Adipocyte (in vitro differentiated cells): ENCODE data around the gene MLEC.
"Not testable (repeated sequence)": the region's sequence is repeated elsewhere in the genome, so short reads cannot be mapped to it uniquely, and the experiment has no call there.

ENCODE experiments used
- DNase-seq: peaks from one replicate; pipeline ENCODE4 v3.0.0-alpha.2; 2015; ENCODE audit warnings: low read depth
- H3K27me3 ChIP-seq: replicated peaks from 2 replicates; pipeline ENCODE4 v1.7.0; 2013; ENCODE audit warnings: mild to moderate bottlenecking, low read length, moderate library complexity; ENCODE audit not compliant: control insufficient read depth, insufficient read depth
- H3K36me3 ChIP-seq: 2 replicates; pipeline ENCODE4 v1.7.0; 2013; ENCODE audit warnings: low read length, mild to moderate bottlenecking, moderate library complexity; ENCODE audit not compliant: control insufficient read depth, insufficient read depth, severe bottlenecking
- H3K4me1 ChIP-seq: 2 replicates; pipeline ENCODE4 v1.7.0; 2013; ENCODE audit warnings: mild to moderate bottlenecking, low read length, moderate library complexity; ENCODE audit not compliant: control insufficient read depth, insufficient read depth
- H3K4me3 ChIP-seq: 2 replicates; pipeline ENCODE4 v1.7.0; 2013; ENCODE audit warnings: mild to moderate bottlenecking, low read length, moderate library complexity
- H3K9ac ChIP-seq: 2 replicates; pipeline ENCODE4 v1.7.0; 2013; ENCODE audit warnings: mild to moderate bottlenecking, low read length, moderate library complexity
- H3K9me3 ChIP-seq: 2 replicates; pipeline ENCODE4 v1.7.0; 2013; ENCODE audit warnings: mild to moderate bottlenecking, low read length, moderate library complexity; ENCODE audit not compliant: control insufficient read depth

Gene MLEC

GRCh38 chr12:120725151-120725658 lies 38.3 kb downstream of the MLEC start:
- no peak for DNase-seq
- H3K36me3 ChIP-seq, result peaks cover 36% of the 10 kb centered on the region
- H3K4me1 ChIP-seq, result peaks cover 48% of the 10 kb centered on the region
- H3K9ac ChIP-seq, result peak overlapping the region; percentile 91
- no peaks in the 10 kb centered on the region for H3K9me3 ChIP-seq
- H3K4me3 ChIP-seq, result peak overlapping the region; percentile 89
- no peaks in the 10 kb centered on the region for H3K27me3 ChIP-seq

- peaks cover 41% of the 10 kb centered on the region for H3K36me3 ChIP-seq
- H3K9me3 ChIP-seq, result no peaks in the 10 kb centered on the region
- H3K4me1 ChIP-seq, result peaks cover 41% of the 10 kb centered on the region
- H3K4me3 ChIP-seq, result peak within 1 kb of the TSS; percentile 89
- peak; percentile 91 for DNase-seq
- peak within 1 kb of the TSS; percentile 91 for H3K9ac ChIP-seq
- no peaks in the 10 kb centered on the region for H3K27me3 ChIP-seq
Observed at GRCh38 chr12:120725659-120726509, 38.9 kb downstream of the MLEC start, which contains the start of gene ACADS. TSS of gene ACADS (plus strand) at chr12:120725826. CDS start at chr12:120725886, 60 bp downstream.

- Histone ChIP-seq H3K9me3 (no peaks in the 10 kb centered on the region), H3K9ac (peak overlapping the region; percentile 91), H3K36me3 (peaks cover 41% of the 10 kb centered on the region), H3K27me3 (no peaks in the 10 kb centered on the region), H3K4me3 (peak overlapping the region; percentile 89), H3K4me1 (peaks cover 35% of the 10 kb centered on the region)
- no peak for DNase-seq
Observed at GRCh38 chr12:120726510-120726793, 39.5 kb downstream of the MLEC start.

GRCh38 chr12:120726961-120727360 lies 40.0 kb downstream of the MLEC start:
- Histone ChIP-seq H3K9me3 (no peaks in the 10 kb centered on the region), H3K27me3 (no peaks in the 10 kb centered on the region), H3K4me3 (peak overlapping the region; percentile 89), H3K4me1 (peaks cover 30% of the 10 kb centered on the region), H3K9ac (no peak overlapping the region), H3K36me3 (peaks cover 37% of the 10 kb centered on the region)
- no peak for DNase-seq

- H3K9me3 ChIP-seq, DNase-seq, H3K4me1 ChIP-seq, H3K4me3 ChIP-seq, H3K9ac ChIP-seq, H3K27me3 ChIP-seq: not testable (repeated sequence)
- H3K36me3 ChIP-seq, result peaks cover 32% of the 10 kb centered on the region
Observed at GRCh38 chr12:120732198-120732597, 45.2 kb downstream of the MLEC start.

GRCh38 chr12:120733574-120733973 lies 46.6 kb downstream of the MLEC start:
- H3K4me1 ChIP-seq, result no peaks in the 10 kb centered on the region
- no peak overlapping the region for H3K4me3 ChIP-seq
- H3K9ac ChIP-seq, result no peak overlapping the region
- no peaks in the 10 kb centered on the region for H3K27me3 ChIP-seq
- H3K36me3 ChIP-seq, result peaks cover 26% of the 10 kb centered on the region
- no peaks in the 10 kb centered on the region for H3K9me3 ChIP-seq
- no peak for DNase-seq

GRCh38 chr12:120734210-120734609 lies 47.3 kb downstream of the MLEC start:
- H3K9me3 ChIP-seq, result no peaks in the 10 kb centered on the region
- no peaks in the 10 kb centered on the region for H3K4me1 ChIP-seq
- no peak overlapping the region for H3K9ac ChIP-seq
- peaks cover 26% of the 10 kb centered on the region for H3K36me3 ChIP-seq
- H3K4me3 ChIP-seq, result no peak overlapping the region
- DNase-seq, result no peak
- H3K27me3 ChIP-seq, result no peaks in the 10 kb centered on the region

GRCh38 chr12:120735181-120735580 lies 48.2 kb downstream of the MLEC start:
- no peaks in the 10 kb centered on the region for H3K27me3 ChIP-seq
- H3K36me3 ChIP-seq, result peaks cover 23% of the 10 kb centered on the region
- H3K4me1 ChIP-seq, result no peaks in the 10 kb centered on the region
- DNase-seq, result no peak
- H3K9ac ChIP-seq, result no peak overlapping the region
- H3K9me3 ChIP-seq, result no peaks in the 10 kb centered on the region
- no peak overlapping the region for H3K4me3 ChIP-seq

- no peaks in the 10 kb centered on the region for H3K9me3 ChIP-seq
- DNase-seq, result no peak
- H3K4me1 ChIP-seq, result no peaks in the 10 kb centered on the region
- no peaks in the 10 kb centered on the region for H3K27me3 ChIP-seq
- H3K36me3 ChIP-seq, result peaks cover 17% of the 10 kb centered on the region
- no peak overlapping the region for H3K9ac ChIP-seq
- no peak overlapping the region for H3K4me3 ChIP-seq
Observed at GRCh38 chr12:120736404-120737331, 49.7 kb downstream of the MLEC start.

- DNase-seq, result peak; percentile 28
- H3K36me3 ChIP-seq, result peaks cover 17% of the 10 kb centered on the region
- no peaks in the 10 kb centered on the region for H3K9me3 ChIP-seq
- H3K27me3 ChIP-seq, result no peaks in the 10 kb centered on the region
- H3K4me3 ChIP-seq, result no peak overlapping the region
- H3K9ac ChIP-seq, result no peak overlapping the region
- no peaks in the 10 kb centered on the region for H3K4me1 ChIP-seq
Observed at GRCh38 chr12:120737557-120738251, 50.8 kb downstream of the MLEC start.
